B cell (primary cell): Measurements from ENCODE around the gene IDH2. TPM values are rescaled to one million over a fixed set of nuclear protein-coding genes. Genes with fewer than 3 reads are reported as not detected.

Experiments used
- ATAC-seq: fragments of 200-7000 bp; cut with Tn5 transposase; one replicate; pipeline ENCODE4 v1.10.0; 2021; ENCODE audit warnings: low read depth, mild to moderate bottlenecking, moderate number of reproducible peaks, moderate library complexity
- CTCF ChIA-PET: fragments of 350-600 bp; sonication (Branson Sonifier 250); formaldehyde crosslinking; loops from one replicate; lab custom pipeline; 2021; ENCODE audit warnings: antibody characterized with exemption, inconsistent platforms; lab: Charles Lee
- POLR2A ChIA-PET: fragments of 350-600 bp; sonication (Branson Sonifier 250); formaldehyde crosslinking; loops from one replicate; lab custom pipeline; 2021; ENCODE audit warnings: antibody characterized with exemption; lab: Charles Lee
- DNase-seq: peaks from one replicate; pipeline ENCODE4 v3.0.0; 2013
- H2AFZ ChIP-seq: 2 replicates; pipeline ENCODE4 v1.6.1; 2012; ENCODE audit warnings: mild to moderate bottlenecking, low read depth, low read length; ENCODE audit not compliant: insufficient read depth, poor library complexity, severe bottlenecking
- H3K27ac ChIP-seq, 2 donors: 1 replicate in 1 of 2; 2 replicates in 1 of 2; pipeline ENCODE4 v1.5.1; 2012 to 2013; ENCODE audit warnings: low read length in 2 of 2, mild to moderate bottlenecking in 2 of 2, moderate library complexity in 1 of 2
- H3K27me3 ChIP-seq, 4 experiments: fragments of 200-600 bp in 1 of 4; sonication (generic) in 1 of 4; replicated peaks in 1 of 4; 1 replicate in 2 of 4; 2 replicates in 2 of 4; pipeline versions ENCODE4 v1.6.1 to v1.7.0; 2013 to 2016; ENCODE audit warnings: low read length in 3 of 4, mild to moderate bottlenecking in 2 of 4, mixed read lengths in 1 of 4, moderate library complexity in 1 of 4; ENCODE audit not compliant: insufficient read depth in 4 of 4, control insufficient read depth in 3 of 4; ENCODE audit errors: control extremely low read depth in 1 of 4
- H3K36me3 ChIP-seq, 2 experiments: replicated peaks in 1 of 2; 1 replicate in 1 of 2; 2 replicates in 1 of 2; pipeline versions ENCODE4 v1.6.1 to v1.7.1; 2013; ENCODE audit warnings: low read length in 1 of 2; ENCODE audit not compliant: insufficient read depth in 2 of 2, control insufficient read depth in 1 of 2; ENCODE audit errors: control extremely low read depth in 1 of 2, extremely low read depth in 1 of 2
- H3K4me1 ChIP-seq, 2 donors: fragments of 200-600 bp in 1 of 2; sonication (generic) in 1 of 2; 1 replicate in 1 of 2; 2 replicates in 1 of 2; pipeline versions ENCODE4 v1.5.1 to v1.6.1; 2013 to 2017; ENCODE audit warnings: low read length in 2 of 2; ENCODE audit not compliant: control insufficient read depth in 2 of 2, insufficient read depth in 2 of 2
- H3K4me2 ChIP-seq: replicated peaks from 2 replicates; pipeline ENCODE3; 2012; ENCODE audit warnings: mild to moderate bottlenecking, low read depth, low read length; ENCODE audit not compliant: poor library complexity, severe bottlenecking
- H3K4me3 ChIP-seq, 5 experiments: fragments of 200-600 bp in 1 of 5; sonication (generic) in 1 of 5; 1 replicate in 3 of 5; 2 replicates in 2 of 5; pipeline versions ENCODE4 v1.5.1 to v1.7.0; 2011 to 2016; ENCODE audit warnings: low read length in 4 of 5, mild to moderate bottlenecking in 4 of 5, low read depth in 2 of 5, control low read depth in 1 of 5, moderate library complexity in 1 of 5; ENCODE audit not compliant: insufficient read depth in 1 of 5; ENCODE audit errors: control extremely low read depth in 1 of 5, extremely low read depth in 1 of 5
- H3K79me2 ChIP-seq: fragments of 200-600 bp; sonication (generic); one replicate; pipeline ENCODE4 v1.6.0; 2016; ENCODE audit warnings: low read length; ENCODE audit not compliant: control insufficient read depth, insufficient read depth
- H3K9ac ChIP-seq: fragments of 200-600 bp; sonication (generic); 2 replicates; pipeline ENCODE4 v1.6.1; 2017; ENCODE audit warnings: mild to moderate bottlenecking, low read length, moderate library complexity
- H3K9me3 ChIP-seq, 3 donors: one replicate each; pipeline versions ENCODE4 v1.6.1 to v1.7.1; 2013; ENCODE audit warnings: low read length in 2 of 3; ENCODE audit not compliant: control insufficient read depth in 2 of 3, insufficient read depth in 1 of 3; ENCODE audit errors: control extremely low read depth in 1 of 3
- H4K20me1 ChIP-seq: 2 replicates; pipeline ENCODE4 v1.6.0; 2012; ENCODE audit warnings: mild to moderate bottlenecking, low read length; ENCODE audit not compliant: insufficient read depth, control insufficient read depth, poor library complexity, severe bottlenecking
- H3K27ac Mint-ChIP-seq: one replicate; pipeline ENCODE4 v1.8.0; 2021; ENCODE audit warnings: mixed read lengths
- H3K27me3 Mint-ChIP-seq: one replicate; pipeline ENCODE4 v1.8.0; 2021; ENCODE audit warnings: mixed read lengths
- H3K4me1 Mint-ChIP-seq: one replicate; pipeline ENCODE4 v1.8.0; 2021; ENCODE audit warnings: mixed read lengths
- H3K4me3 Mint-ChIP-seq: one replicate; pipeline ENCODE4 v1.8.0; 2021; ENCODE audit warnings: mixed read lengths
- H3K9me3 Mint-ChIP-seq: one replicate; pipeline ENCODE4 v1.8.0; 2022; ENCODE audit warnings: mixed read lengths; ENCODE audit not compliant: insufficient read depth
- CTCF ChIP-seq: fragments of 200-600 bp; IDR thresholded peaks from one replicate; pipeline ENCODE4 v1.8.0; 2022; ENCODE audit warnings: antibody characterized with exemption, mild to moderate bottlenecking
- EZH2 ChIP-seq: IDR thresholded peaks from 2 replicates; pipeline ENCODE4 v1.6.1; 2012; ENCODE audit warnings: borderline replicate concordance, low read depth, mild to moderate bottlenecking, moderate library complexity, low read length; ENCODE audit not compliant: insufficient read depth, poor library complexity, severe bottlenecking
- WGBS: methylation state at CpG from one replicate; pipeline ENCODE4 v1.1.5; 2013; ENCODE audit warnings: missing lambda C conversion rate; ENCODE audit not compliant: insufficient coverage; 5-methylcytosine and 5-hydroxymethylcytosine counted together
- intact Hi-C: fragments of 100-400 bp; cut with micrococcal nuclease; formaldehyde crosslinking; loops from one replicate; pipeline ENCODE4 v1.10.0; 2022
- polyA plus RNA-seq: library from polyadenylated mRNA; depleted of rRNA; stranded (reverse); fragments of >200 nt; gene quantifications from 2 replicates; pipeline ENCODE4 v1.2.3, GENCODE V29; 2012
- total RNA-seq, 2 donors: library from RNA; stranded (reverse); fragments of 120-200 nt in 1 of 2; gene quantifications; 1 replicate in 1 of 2; 2 replicates in 1 of 2; pipeline versions ENCODE4 v1.2.3 to v1.2.4, GENCODE V29; 2013 to 2022

IDH2 gene
- total and polyA plus RNA-seq, 2 donors (not counting 1 experiment from before 2014, with no cell fraction given): 30.7 to 35.8 TPM

GRCh38 chr15:90060797-90061196 is 41.5 kb downstream of the IDH2 start:
- H3K79me2 ChIP-seq: peaks cover 21% of the 10 kb centered on the region
- no peaks in the 10 kb centered on the region for H3K9me3 Mint-ChIP-seq
- POLR2A ChIA-PET: interaction anchor here (3.3 kb wide), 1 partner anchor 59 kb away, joined by 11 read pairs; the partner anchor contains the start of gene ZNF710
- no peaks in the 10 kb centered on the region for H4K20me1 ChIP-seq
- H3K4me2 ChIP-seq: no peak overlapping the region
- intact Hi-C loops: no loop called here
- H3K4me3 Mint-ChIP-seq: no peak overlapping the region
- ATAC-seq: no peak
- H3K4me3 ChIP-seq: no peak overlapping the region
- WGBS: 96% methylated on average over 2 of the region's 3 CpGs
- H3K9me3 ChIP-seq: peaks cover 0 to 7% (median 0%) of the 10 kb centered on the region in 3 donors
- H3K9ac ChIP-seq: no peak overlapping the region
- no peaks in the 10 kb centered on the region for H3K27me3 ChIP-seq
- CTCF ChIA-PET: interaction anchor here (2.4 kb wide), 1 partner anchor 10 kb away, joined by 12 read pairs; no protein-coding TSS in a partner anchor
- H3K4me1 Mint-ChIP-seq: peaks cover 82% of the 10 kb centered on the region
- TF ChIP-seq EZH2 (no peak), CTCF (no peak)
- no peak for DNase-seq
- H2AFZ ChIP-seq: no peak overlapping the region
- H3K27ac Mint-ChIP-seq: peak overlapping the region; percentile 96
- peaks cover 68 to 94% of the 10 kb centered on the region in 2 donors for H3K4me1 ChIP-seq
- H3K27me3 Mint-ChIP-seq: no peaks in the 10 kb centered on the region
- H3K36me3 ChIP-seq: no peaks in the 10 kb centered on the region
- H3K27ac ChIP-seq: peak overlapping the region in 1 of 2 donors; percentile 82
